Duodenal mucosa (tissue), 2 donors: ENCODE measurements around the gene FNDC8.

Source experiments
- H3K27ac ChIP-seq: one replicate; pipeline ENCODE4 v1.7.0; 2013; ENCODE audit warnings: low read depth, low read length
- H3K27me3 ChIP-seq, 2 donors: one replicate each; pipeline ENCODE4 v1.7.0; 2013; ENCODE audit warnings: low read length in 2 of 2, control low read depth in 1 of 2; ENCODE audit not compliant: insufficient read depth in 2 of 2, control insufficient read depth in 1 of 2
- H3K36me3 ChIP-seq, 2 donors: one replicate each; pipeline ENCODE4 v1.7.0; 2013; ENCODE audit warnings: low read length in 2 of 2, control low read depth in 1 of 2; ENCODE audit not compliant: insufficient read depth in 2 of 2, control insufficient read depth in 1 of 2
- H3K4me1 ChIP-seq, 2 donors: one replicate each; pipeline ENCODE4 v1.7.0; 2013; ENCODE audit warnings: low read length in 2 of 2, control low read depth in 1 of 2; ENCODE audit not compliant: insufficient read depth in 2 of 2, control insufficient read depth in 1 of 2
- H3K4me3 ChIP-seq, 2 donors: one replicate each; pipeline ENCODE4 v1.7.0; 2013; ENCODE audit warnings: low read length in 2 of 2, low read depth in 1 of 2
- H3K9ac ChIP-seq, 2 donors: one replicate each; pipeline ENCODE4 v1.7.0; 2013; ENCODE audit warnings: low read length in 2 of 2, low read depth in 1 of 2
- H3K9me3 ChIP-seq, 2 donors: one replicate each; pipeline ENCODE4 v1.7.0; 2013; ENCODE audit warnings: low read length in 2 of 2, control low read depth in 1 of 2; ENCODE audit not compliant: control insufficient read depth in 1 of 2

The FNDC8 gene

DNA sequence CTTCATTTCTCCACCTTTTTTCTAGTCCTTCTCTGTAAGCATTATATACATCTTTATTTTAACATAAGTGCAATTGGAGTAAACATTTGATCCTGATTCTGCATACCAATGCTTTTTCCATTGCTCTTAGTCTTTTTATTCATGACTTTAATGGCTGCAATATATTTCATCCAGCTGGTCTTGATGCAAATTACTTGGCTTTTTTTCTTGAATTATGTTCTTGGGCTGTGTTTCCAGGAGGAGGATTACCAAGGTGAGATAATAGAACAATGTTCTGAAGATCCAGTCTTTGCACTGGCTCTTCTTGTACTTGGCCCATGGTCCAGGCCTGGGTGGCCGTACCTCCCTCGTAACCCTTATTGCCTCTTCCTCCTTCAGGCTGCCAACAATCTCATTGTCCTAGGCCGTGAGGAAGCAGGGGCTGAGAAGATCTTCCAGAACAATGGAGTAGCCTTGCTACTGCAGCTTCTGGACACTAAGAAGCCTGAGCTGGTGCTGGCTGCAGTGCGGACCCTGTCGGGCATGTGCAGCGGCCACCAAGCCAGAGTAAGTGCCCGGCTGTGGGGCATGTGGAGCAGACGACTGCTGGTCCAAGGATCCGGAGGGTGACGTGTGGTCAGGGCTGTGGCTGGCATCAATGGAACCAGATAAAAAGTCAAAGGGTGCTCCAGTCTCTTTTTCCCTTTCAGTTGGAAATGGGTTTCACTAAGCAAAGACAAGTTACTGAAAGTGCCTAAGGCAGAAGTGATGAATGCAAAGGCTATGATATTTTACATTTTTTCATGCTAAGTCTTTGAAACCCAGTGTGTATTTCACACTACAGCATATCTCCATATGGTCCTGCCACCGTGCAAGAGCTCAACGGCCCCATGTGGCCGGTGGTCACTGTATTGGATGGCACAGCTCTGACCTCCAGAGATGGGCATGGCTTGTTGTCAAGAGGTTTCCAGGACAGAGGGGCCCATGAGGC lies 33.1 kb downstream of the FNDC8 start:
- Histone ChIP-seq H3K9me3 (no peaks in the 10 kb centered on the region), H3K9ac (no peak overlapping the region), H3K4me1 (no peaks in the 10 kb centered on the region), H3K36me3 (no peaks in the 10 kb centered on the region), H3K4me3 (no peak overlapping the region), H3K27ac (no peak overlapping the region), H3K27me3 (no peaks in the 10 kb centered on the region)

- no peaks in the 10 kb centered on the region for H3K9me3 ChIP-seq
- no peaks in the 10 kb centered on the region for H3K36me3 ChIP-seq
- H3K9ac ChIP-seq = no peak overlapping the region
Measured at GRCh38 chr17:35155246-35155645, 33.8 kb downstream of the FNDC8 start.

DNA sequence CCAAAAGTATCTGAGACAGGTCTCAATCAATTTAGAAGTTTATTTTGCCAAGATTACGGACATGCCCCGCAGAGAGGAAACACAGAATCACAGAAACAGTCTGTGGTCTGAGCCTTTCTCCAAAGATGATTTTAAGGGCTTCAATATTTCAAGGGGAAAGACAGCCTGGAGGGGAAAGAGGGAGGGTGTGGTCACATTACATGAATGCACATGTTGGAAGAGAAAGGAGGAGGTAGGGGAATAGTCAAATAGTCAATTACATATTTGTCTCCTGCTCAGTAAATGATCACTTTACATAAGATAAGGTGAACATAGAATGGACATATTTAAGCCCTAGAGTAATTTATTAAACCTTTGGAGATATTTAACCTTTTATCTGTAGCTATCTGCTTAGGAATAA lies 38.5 kb downstream of the FNDC8 start:
- H3K4me1 ChIP-seq = no peaks in the 10 kb centered on the region
- no peaks in the 10 kb centered on the region for H3K9me3 ChIP-seq
- no peaks in the 10 kb centered on the region for H3K27me3 ChIP-seq
- no peak overlapping the region for H3K9ac ChIP-seq
- no peak overlapping the region for H3K27ac ChIP-seq
- H3K36me3 ChIP-seq = no peaks in the 10 kb centered on the region
- H3K4me3 ChIP-seq = no peak overlapping the region

More at GRCh38 chr17:35155246-35155645, 33.8 kb downstream of the FNDC8 start:
- H3K27ac ChIP-seq = no peak overlapping the region
- H3K4me1 ChIP-seq = no peaks in the 10 kb centered on the region
- H3K27me3 ChIP-seq = no peaks in the 10 kb centered on the region
- H3K4me3 ChIP-seq = no peak overlapping the region

- no peak overlapping the region for H3K9ac ChIP-seq
- H3K4me3 ChIP-seq = no peak overlapping the region
- no peaks in the 10 kb centered on the region for H3K4me1 ChIP-seq
- no peaks in the 10 kb centered on the region for H3K36me3 ChIP-seq
- no peaks in the 10 kb centered on the region for H3K9me3 ChIP-seq
- no peak overlapping the region for H3K27ac ChIP-seq
- H3K27me3 ChIP-seq = no peaks in the 10 kb centered on the region
Measured at GRCh38 chr17:35160354-35161201, 39.2 kb downstream of the FNDC8 start.

DNA sequence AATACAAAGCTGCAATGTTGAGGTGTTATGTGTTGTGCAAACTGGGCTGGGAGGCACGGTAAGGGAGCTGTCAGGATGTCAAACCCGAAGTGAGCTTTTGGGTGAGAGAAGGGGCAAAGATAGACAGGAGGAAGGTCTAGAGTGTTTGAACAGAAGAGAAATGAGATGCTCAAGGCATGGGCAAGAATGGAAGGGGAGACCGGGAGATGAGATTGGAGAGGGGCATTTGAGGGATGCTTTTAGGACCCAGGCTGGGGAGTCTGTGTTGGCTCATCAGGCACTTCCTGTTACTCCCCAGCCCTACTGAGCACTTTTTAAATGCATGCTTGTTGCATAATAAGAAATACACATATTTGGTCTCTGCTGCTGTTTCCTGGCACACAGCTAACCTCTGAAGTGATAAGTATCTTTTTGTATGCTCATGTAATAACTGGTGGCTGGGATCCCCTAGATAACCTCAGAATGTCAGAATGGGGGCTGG lies 39.9 kb downstream of the FNDC8 start:
- H3K4me3 ChIP-seq = no peak overlapping the region
- no peak overlapping the region for H3K9ac ChIP-seq
- no peak overlapping the region for H3K27ac ChIP-seq
- H3K27me3 ChIP-seq = no peaks in the 10 kb centered on the region
- no peaks in the 10 kb centered on the region for H3K36me3 ChIP-seq
- no peaks in the 10 kb centered on the region for H3K9me3 ChIP-seq
- H3K4me1 ChIP-seq = no peaks in the 10 kb centered on the region

DNA sequence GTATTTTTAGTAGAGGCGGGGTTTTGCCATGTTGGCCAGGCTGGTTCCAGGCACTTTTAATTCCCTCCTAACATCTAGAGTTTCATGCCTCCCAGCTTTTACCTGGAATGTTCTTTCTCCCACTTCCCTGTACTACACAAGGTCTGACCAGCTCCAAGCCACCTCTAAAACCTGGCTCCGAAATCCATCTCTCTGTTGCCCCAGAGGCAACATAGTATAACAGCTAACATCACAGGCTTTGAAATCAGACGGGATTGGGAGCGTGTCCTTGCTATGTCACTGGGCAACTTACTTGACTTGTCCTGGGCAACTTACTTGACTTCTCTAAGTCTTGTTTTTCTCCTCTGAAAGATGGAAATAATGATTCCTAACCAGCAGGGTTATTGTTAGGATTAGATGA lies 41.3 kb downstream of the FNDC8 start:
- Histone ChIP-seq H3K27ac (no peak overlapping the region), H3K27me3 (peaks cover 0 to 2% of the 10 kb centered on the region in 2 donors), H3K9ac (no peak overlapping the region), H3K9me3 (no peaks in the 10 kb centered on the region), H3K4me3 (no peak overlapping the region), H3K36me3 (no peaks in the 10 kb centered on the region), H3K4me1 (no peaks in the 10 kb centered on the region)

DNA sequence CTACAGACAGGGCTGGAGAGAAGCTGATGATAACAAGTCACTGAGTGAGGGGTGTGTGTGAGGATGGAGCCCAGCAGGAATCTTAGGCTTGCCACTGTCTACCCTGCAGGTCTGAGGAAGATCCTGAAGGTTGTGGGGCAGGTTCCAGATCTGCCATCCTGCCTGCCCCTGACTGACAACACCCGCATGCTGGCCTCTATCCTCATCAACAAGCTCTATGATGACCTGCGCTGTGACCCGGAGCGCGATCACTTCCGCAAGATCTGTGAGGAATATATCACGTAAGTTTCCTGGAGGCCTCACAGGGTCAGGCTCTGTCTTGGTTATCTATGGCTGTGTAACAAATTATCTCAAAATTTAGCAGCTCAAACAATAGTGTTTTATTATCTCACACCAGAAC lies 42.5 kb downstream of the FNDC8 start:
- H3K27ac ChIP-seq = no peak overlapping the region
- no peaks in the 10 kb centered on the region for H3K36me3 ChIP-seq
- no peak overlapping the region for H3K4me3 ChIP-seq
- no peak overlapping the region for H3K9ac ChIP-seq
- no peaks in the 10 kb centered on the region for H3K4me1 ChIP-seq
- H3K9me3 ChIP-seq = no peaks in the 10 kb centered on the region
- H3K27me3 ChIP-seq = peaks cover 0 to 2% of the 10 kb centered on the region in 2 donors

- H3K9ac ChIP-seq = no peak overlapping the region
- no peaks in the 10 kb centered on the region for H3K36me3 ChIP-seq
- H3K4me3 ChIP-seq = no peak overlapping the region
- H3K9me3 ChIP-seq = no peaks in the 10 kb centered on the region
- no peak overlapping the region for H3K27ac ChIP-seq
- H3K4me1 ChIP-seq = no peaks in the 10 kb centered on the region
- H3K27me3 ChIP-seq = peaks cover 0 to 2% of the 10 kb centered on the region in 2 donors
Measured at GRCh38 chr17:35164716-35165115, 43.3 kb downstream of the FNDC8 start.

GRCh38 chr17:35166526-35166925 lies 45.1 kb downstream of the FNDC8 start:
- Histone ChIP-seq H3K36me3 (no peaks in the 10 kb centered on the region), H3K4me1 (no peaks in the 10 kb centered on the region), H3K27ac (no peak overlapping the region), H3K9me3 (no peaks in the 10 kb centered on the region), H3K27me3 (peaks cover 0 to 2% of the 10 kb centered on the region in 2 donors), H3K9ac (no peak overlapping the region), H3K4me3 (no peak overlapping the region)

- no peak overlapping the region for H3K9ac ChIP-seq
- H3K4me3 ChIP-seq = no peak overlapping the region
- H3K27me3 ChIP-seq = peaks cover 0 to 2% of the 10 kb centered on the region in 2 donors
- H3K36me3 ChIP-seq = no peaks in the 10 kb centered on the region
- no peak overlapping the region for H3K27ac ChIP-seq
- peaks cover 0 to 3% of the 10 kb centered on the region in 2 donors for H3K4me1 ChIP-seq
- no peaks in the 10 kb centered on the region for H3K9me3 ChIP-seq
Measured at GRCh38 chr17:35167046-35167445, 45.6 kb downstream of the FNDC8 start.
